GM21619 (cell line): ENCODE data around the gene SF3B5.
"Not testable (repeated sequence)": the region's sequence is repeated elsewhere in the genome, so short reads cannot be mapped to it uniquely, and the experiment has no call there.

Experiments used
- ATAC-seq: cut with Tn5 transposase; IDR thresholded peaks from one replicate; pipeline ENCODE4 v1.9.1; 2021; ENCODE audit not compliant: unreplicated experiment

SF3B5 gene

GRCh38 chr6:144064402-144065212 lies 30.8 kb downstream of the SF3B5 start:
- peak; percentile 12 for ATAC-seq

GRCh38 chr6:144063744-144064401 lies 31.5 kb downstream of the SF3B5 start:
- ATAC-seq: peak; percentile 80

GRCh38 chr6:144063246-144063743 lies 32.1 kb downstream of the SF3B5 start:
- no peak for ATAC-seq

- ATAC-seq: no peak
Observed at GRCh38 chr6:144062786-144063185, 32.6 kb downstream of the SF3B5 start.

- ATAC-seq: no peak
Observed at GRCh38 chr6:144059139-144059538, 36.2 kb downstream of the SF3B5 start.

- peak; percentile 85 for ATAC-seq
Observed at GRCh38 chr6:144055121-144055931, 40.0 kb downstream of the SF3B5 start.

GRCh38 chr6:144053601-144054000 lies 41.8 kb downstream of the SF3B5 start:
- ATAC-seq: no peak

GRCh38 chr6:144052488-144052887 lies 42.9 kb downstream of the SF3B5 start:
- no peak for ATAC-seq

- no peak for ATAC-seq
Observed at GRCh38 chr6:144049386-144049785, 46.0 kb downstream of the SF3B5 start.

- no peak for ATAC-seq
Observed at GRCh38 chr6:144047688-144048087, 47.7 kb downstream of the SF3B5 start.

- not testable (repeated sequence) for ATAC-seq
Observed at GRCh38 chr6:144046672-144047071, 48.7 kb downstream of the SF3B5 start.

GRCh38 chr6:144044989-144045388 lies 50.4 kb downstream of the SF3B5 start:
- not testable (repeated sequence) for ATAC-seq
